Keratinocyte (primary cell): ENCODE measurements around the gene DYNC1I1.

Experiments used
- CTCF ChIP-seq, 3 experiments: IDR thresholded peaks in 1 of 3; conservative IDR thresholded peaks in 1 of 3; optimal IDR thresholded peaks in 1 of 3; 2 replicates in 2 of 3; 3 replicates in 1 of 3; pipeline versions ENCODE3 to v1.5.1; 2011; ENCODE audit warnings: low read length in 3 of 3, mild to moderate bottlenecking in 3 of 3, moderate library complexity in 2 of 3, control low read depth in 1 of 3, inconsistent platforms in 1 of 3; ENCODE audit not compliant: insufficient read depth in 2 of 3; ENCODE audit errors: extremely low read depth in 1 of 3
- EZH2 ChIP-seq: IDR thresholded peaks from one replicate; pipeline ENCODE4 v1.6.1; 2012; ENCODE audit warnings: inconsistent platforms, mild to moderate bottlenecking, low read length, moderate library complexity

- no peak for TF ChIP-seq CTCF (optimal IDR thresholded peaks at IDR 0.05 in 1 of 3, IDR thresholded peaks at IDR 0.05 in 1 of 3, conservative IDR thresholded peaks at IDR 0.05 in 1 of 3; ENCODE audit: extremely low read depth in 1 of 3, insufficient read depth in 2 of 3, low read length in 3 of 3)
- TF ChIP-seq EZH2, result no peak
Observed at GRCh38 chr7:96059075-96059474, 286.7 kb downstream of the DYNC1I1 start.
